Choroid plexus epithelial cell (primary cell): ENCODE data around the gene DOP1B.

Experiments
- DNase-seq: peaks from one replicate; pipeline ENCODE4 v3.0.0-alpha.2; 2010; ENCODE audit warnings: low read depth
- H3K4me3 ChIP-seq: 2 replicates; pipeline ENCODE4 v1.5.1; 2011; ENCODE audit warnings: low read depth, mild to moderate bottlenecking, control low read depth, low read length, moderate library complexity
- TF ChIP-seq, protein P1 (sequence below): conservative IDR thresholded peaks from 2 replicates; pipeline ENCODE4 v1.5.1; 2011; ENCODE audit warnings: low read depth, mild to moderate bottlenecking, control low read depth, inconsistent platforms, low read length, moderate library complexity

Gene DOP1B

DNA sequence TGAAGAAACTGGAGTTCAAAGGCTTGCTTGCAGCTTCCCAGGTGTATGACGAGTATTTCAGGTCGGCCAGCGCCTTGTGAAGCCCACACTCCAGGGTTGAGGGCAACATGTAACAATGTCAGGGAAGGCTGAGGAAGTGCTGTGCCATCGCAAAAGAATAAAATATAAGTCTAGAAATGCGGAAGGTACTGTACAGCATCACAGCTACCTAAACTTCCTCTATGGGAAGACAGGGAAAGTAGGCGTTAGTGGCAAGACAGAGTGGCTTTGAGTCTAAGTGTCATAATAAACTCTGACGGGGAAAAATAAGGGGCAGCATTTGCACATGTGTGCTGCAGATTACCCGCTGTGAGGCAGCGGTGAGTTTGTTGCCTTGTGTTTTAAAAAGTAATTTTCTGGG is 28.9 kb downstream of the DOP1B start:
- TF ChIP-seq, protein P1, sequence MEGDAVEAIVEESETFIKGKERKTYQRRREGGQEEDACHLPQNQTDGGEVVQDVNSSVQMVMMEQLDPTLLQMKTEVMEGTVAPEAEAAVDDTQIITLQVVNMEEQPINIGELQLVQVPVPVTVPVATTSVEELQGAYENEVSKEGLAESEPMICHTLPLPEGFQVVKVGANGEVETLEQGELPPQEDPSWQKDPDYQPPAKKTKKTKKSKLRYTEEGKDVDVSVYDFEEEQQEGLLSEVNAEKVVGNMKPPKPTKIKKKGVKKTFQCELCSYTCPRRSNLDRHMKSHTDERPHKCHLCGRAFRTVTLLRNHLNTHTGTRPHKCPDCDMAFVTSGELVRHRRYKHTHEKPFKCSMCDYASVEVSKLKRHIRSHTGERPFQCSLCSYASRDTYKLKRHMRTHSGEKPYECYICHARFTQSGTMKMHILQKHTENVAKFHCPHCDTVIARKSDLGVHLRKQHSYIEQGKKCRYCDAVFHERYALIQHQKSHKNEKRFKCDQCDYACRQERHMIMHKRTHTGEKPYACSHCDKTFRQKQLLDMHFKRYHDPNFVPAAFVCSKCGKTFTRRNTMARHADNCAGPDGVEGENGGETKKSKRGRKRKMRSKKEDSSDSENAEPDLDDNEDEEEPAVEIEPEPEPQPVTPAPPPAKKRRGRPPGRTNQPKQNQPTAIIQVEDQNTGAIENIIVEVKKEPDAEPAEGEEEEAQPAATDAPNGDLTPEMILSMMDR, result no peak
- no peak for DNase-seq
- H3K4me3 ChIP-seq, result no peak overlapping the region

DNA sequence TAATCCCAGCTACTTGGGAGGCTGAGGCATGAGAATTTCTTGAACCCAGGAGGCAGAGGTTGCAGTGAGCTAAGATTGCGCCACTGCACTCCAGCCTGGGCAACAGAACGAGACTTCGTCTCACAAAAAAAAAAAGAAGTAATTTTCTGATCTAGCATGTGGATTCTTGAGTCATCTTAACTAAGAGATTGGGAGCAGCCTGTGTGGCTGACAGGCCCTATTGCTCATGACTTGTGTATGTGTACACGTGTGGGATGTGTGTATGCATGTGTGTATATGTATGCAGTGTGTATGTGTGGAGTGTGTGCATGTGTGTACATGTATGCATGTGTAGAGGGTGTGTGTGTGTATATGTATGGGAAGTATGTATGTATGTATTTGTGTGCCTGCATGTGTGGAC is 29.5 kb downstream of the DOP1B start:
- DNase-seq, result no peak
- TF ChIP-seq, protein P1, result no peak
- no peak overlapping the region for H3K4me3 ChIP-seq

DNA sequence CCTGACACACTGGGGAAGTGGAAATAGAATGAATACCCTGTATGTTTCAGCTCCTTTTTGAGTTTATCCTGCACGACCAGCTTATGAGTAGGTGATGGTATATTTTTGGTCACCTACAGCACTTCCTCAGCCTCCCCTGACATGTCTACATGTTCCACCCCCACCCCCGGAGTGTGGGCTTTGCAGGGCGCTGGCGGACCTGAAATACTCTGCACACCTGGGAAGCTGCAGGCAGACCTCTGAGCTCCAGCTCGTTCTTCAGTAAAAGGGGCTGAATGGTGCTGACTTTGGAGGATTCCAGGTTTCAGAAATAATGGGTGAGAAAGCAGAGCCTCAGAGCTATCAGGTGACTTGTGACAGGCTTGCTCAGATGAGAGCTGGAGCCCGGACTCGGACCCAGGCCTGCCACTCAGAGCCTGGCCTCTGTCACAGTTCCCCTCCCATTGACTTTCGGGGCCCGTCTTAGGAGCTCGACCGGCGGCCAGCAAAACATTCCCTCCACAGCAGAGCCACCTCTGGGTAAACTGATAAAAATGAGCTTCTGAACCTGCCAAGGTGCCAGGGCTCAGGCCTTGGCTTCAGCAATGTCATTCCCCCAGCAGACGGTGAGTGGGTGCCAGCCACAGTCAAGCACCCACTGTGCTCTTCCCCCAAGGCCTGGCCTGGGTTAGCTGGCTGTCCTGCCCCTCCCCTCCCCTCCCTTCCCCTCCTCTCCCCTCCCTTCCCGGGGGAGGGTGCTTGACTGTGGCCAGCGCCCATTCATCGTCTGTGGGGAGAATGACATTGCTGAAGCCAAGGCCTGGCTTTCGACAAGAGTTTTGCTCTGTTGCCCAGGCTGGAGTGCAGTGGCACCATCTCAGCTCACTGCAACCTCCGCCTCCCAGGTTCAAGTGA is 30.1 kb downstream of the DOP1B start:
- TF ChIP-seq, protein P1, result no peak

DNA sequence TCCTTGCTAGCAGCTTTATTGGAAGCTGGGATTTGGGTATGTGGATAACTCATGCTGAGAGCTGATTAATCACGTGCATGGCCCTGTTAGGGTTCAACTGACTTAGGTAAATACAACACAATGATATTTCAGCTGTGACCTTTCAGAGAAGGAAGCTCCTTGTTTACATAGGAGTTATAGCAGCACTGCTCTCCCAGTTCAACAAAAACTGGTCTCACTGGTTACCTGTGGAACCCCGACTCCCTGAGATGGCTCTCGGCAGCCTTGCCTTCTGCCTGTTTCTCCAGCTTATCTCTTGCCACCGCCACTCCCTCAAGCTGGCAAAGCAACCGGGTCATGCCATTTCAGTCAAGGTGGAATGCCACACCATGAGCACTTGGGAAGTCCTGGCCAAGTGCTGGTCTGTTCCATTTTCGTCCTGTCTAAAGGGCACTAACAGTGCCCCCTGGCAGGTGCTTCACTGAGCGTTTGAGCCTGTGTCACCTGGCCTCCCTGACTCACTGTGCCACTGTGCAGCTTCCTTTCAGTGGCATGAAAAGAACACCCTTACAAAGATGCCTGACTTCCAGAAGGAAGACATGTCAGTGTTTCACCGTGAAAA is 31.6 kb downstream of the DOP1B start:
- H3K4me3 ChIP-seq, result no peak overlapping the region
- TF ChIP-seq, protein P1, result no peak
- no peak for DNase-seq

More for the DNA sequence above, 30.1 kb downstream of the DOP1B start:
- H3K4me3 ChIP-seq, result no peak overlapping the region
- no peak for DNase-seq

DNA sequence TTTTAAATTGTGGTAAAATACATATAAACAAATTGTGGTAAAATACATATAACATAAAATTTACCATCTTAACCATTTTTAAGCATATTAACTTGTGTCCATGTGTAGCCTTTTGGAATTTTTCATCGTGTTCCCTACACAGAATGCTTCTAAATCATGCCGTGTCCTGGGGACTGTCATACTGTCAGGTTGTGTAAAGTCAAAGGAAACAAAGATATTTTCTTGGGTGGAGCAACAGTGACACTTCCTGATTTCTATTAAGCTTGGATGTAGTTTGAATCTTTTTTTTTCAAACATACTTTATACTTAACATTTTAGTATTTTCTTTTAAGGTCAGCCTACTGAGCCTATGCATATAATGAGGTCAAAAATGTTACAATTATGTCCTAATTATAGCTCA is 32.3 kb downstream of the DOP1B start:
- DNase-seq, result no peak
- TF ChIP-seq, protein P1, result no peak
- no peak overlapping the region for H3K4me3 ChIP-seq

DNA sequence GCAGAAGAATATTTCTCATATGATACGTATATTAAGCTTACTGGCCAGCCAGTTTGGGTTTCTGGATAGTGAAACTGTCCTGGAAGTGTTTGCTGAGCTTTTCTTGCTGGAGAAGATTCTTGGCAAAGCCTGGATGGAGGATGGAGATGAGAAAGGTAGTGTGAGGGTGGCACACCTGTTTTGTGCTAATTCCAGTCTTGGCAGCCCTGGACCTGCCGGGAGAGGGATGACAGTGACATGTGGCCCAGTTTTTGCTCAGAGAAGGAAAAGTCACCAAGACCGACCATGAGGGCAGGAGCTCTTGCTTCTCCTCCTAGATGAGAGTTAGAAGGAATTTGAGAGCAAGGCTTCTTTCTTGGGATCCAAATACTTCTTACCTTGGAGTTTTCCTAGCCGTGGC is 34.1 kb downstream of the DOP1B start:
- no peak for DNase-seq
- H3K4me3 ChIP-seq, result no peak overlapping the region
- TF ChIP-seq, protein P1, result no peak
